Spleen (tissue), 7 donors: ENCODE measurements around the gene TNNT2.

Experiments used
- POLR2AphosphoS5 ChIP-seq, 3 donors: sonication (generic); formaldehyde crosslinking; IDR thresholded peaks; one replicate each; pipeline ENCODE4 v1.5.1; 2017; ENCODE audit warnings: antibody characterized with exemption in 3 of 3
- TF ChIP-seq, protein P1 (sequence below), 11 experiments: fragments of 200-600 bp in 7 of 11; fragments of 450-650 bp in 4 of 11; sonication (generic) in 4 of 11; IDR thresholded peaks in 8 of 11; conservative IDR thresholded peaks in 3 of 11; 1 replicate in 7 of 11; 2 replicates in 4 of 11; pipeline versions ENCODE4 v1.4.0 to v1.8.0; 2016 to 2021; ENCODE audit warnings: antibody characterized with exemption in 11 of 11, inconsistent platforms in 4 of 11, mild to moderate bottlenecking in 1 of 11
- donor health status: DM: no; HTN: no; CAD: no; lungs with moderate emphysema.
- donor health status: DM: no; HTN: no; CAD: no.
- donor health status: DM: no; HTN: no; CAD: no.

- TF ChIP-seq, protein P1, sequence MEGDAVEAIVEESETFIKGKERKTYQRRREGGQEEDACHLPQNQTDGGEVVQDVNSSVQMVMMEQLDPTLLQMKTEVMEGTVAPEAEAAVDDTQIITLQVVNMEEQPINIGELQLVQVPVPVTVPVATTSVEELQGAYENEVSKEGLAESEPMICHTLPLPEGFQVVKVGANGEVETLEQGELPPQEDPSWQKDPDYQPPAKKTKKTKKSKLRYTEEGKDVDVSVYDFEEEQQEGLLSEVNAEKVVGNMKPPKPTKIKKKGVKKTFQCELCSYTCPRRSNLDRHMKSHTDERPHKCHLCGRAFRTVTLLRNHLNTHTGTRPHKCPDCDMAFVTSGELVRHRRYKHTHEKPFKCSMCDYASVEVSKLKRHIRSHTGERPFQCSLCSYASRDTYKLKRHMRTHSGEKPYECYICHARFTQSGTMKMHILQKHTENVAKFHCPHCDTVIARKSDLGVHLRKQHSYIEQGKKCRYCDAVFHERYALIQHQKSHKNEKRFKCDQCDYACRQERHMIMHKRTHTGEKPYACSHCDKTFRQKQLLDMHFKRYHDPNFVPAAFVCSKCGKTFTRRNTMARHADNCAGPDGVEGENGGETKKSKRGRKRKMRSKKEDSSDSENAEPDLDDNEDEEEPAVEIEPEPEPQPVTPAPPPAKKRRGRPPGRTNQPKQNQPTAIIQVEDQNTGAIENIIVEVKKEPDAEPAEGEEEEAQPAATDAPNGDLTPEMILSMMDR (IDR thresholded peaks at IDR 0.05 in 8 of 11, conservative IDR thresholded peaks at IDR 0.05 in 3 of 11): no peak
- no peak for TF ChIP-seq POLR2AphosphoS5 (IDR thresholded peaks at IDR 0.05)
Measured at GRCh38 chr1:201421041-201421440, 43.6 kb upstream of the TNNT2 start.
